ENCODE data around the gene KIAA1586. TPM values are rescaled to one million over a fixed set of nuclear protein-coding genes. Genes with fewer than 3 reads are reported as not detected.
A peak's percentile ranks its signal among the peaks of the same experiment; 100 is the strongest.
"Not testable (repeated sequence)": the region's sequence is repeated elsewhere in the genome, so short reads cannot be mapped to it uniquely, and the experiment has no call there.

Gene KIAA1586
- polyA plus RNA-seq (ENCODE audit: insufficient read length in 4 of 4), result 10 to 100 TPM; 21.7 to 24.7 (median 22.2) TPM

GRCh38 chr6:57046332-57047256 is at the start of gene KIAA1586:
TSS of gene KIAA1586 (plus strand) at chr6:57046693. CDS start at chr6:57046756, 63 bp downstream.
- peak; percentile 66 to 83 (median 74) for DNase-seq (ENCODE audit: low read depth in 4 of 4, low spot score in 2 of 4)

GRCh38 chr6:56999049-56999448 is 47.4 kb upstream of the KIAA1586 start:
- DNase-seq (ENCODE audit: low read depth in 4 of 4, low spot score in 2 of 4), result no peak

GRCh38 chr6:56999748-57000147 is 46.7 kb upstream of the KIAA1586 start:
- DNase-seq (ENCODE audit: low read depth in 4 of 4, low spot score in 2 of 4), result not testable (repeated sequence)

GRCh38 chr6:57002197-57002596 is 44.3 kb upstream of the KIAA1586 start:
- no peak for DNase-seq (ENCODE audit: low read depth in 4 of 4, low spot score in 2 of 4)

GRCh38 chr6:57004292-57004691 is 42.2 kb upstream of the KIAA1586 start:
- DNase-seq (ENCODE audit: low read depth in 4 of 4, low spot score in 2 of 4), result no peak

- no peak for DNase-seq (ENCODE audit: low read depth in 4 of 4, low spot score in 2 of 4)
These were observed 40.4 kb upstream of the KIAA1586 start for GRCh38 chr6:57006101-57006500.

- not testable (repeated sequence) for DNase-seq (ENCODE audit: low read depth in 4 of 4, low spot score in 2 of 4)
These were observed 38.4 kb upstream of the KIAA1586 start for GRCh38 chr6:57008069-57008468.

- DNase-seq (ENCODE audit: low read depth in 4 of 4, low spot score in 2 of 4), result no peak
These were observed 33.0 kb upstream of the KIAA1586 start for GRCh38 chr6:57013521-57013926.

- no peak for DNase-seq (ENCODE audit: low read depth in 4 of 4, low spot score in 2 of 4)
These were observed 29.4 kb upstream of the KIAA1586 start for GRCh38 chr6:57017069-57017468.

- no peak for DNase-seq (ENCODE audit: low read depth in 4 of 4, low spot score in 2 of 4)
These were observed 28.7 kb upstream of the KIAA1586 start for GRCh38 chr6:57017841-57018240.

GRCh38 chr6:57019434-57019833 is 27.1 kb upstream of the KIAA1586 start:
- DNase-seq (ENCODE audit: low read depth in 4 of 4, low spot score in 2 of 4), result no peak

GRCh38 chr6:57021086-57021720 is 25.3 kb upstream of the KIAA1586 start:
- DNase-seq (ENCODE audit: low read depth in 4 of 4, low spot score in 2 of 4), result peak in 1 of 4 donors; percentile 13

- DNase-seq (ENCODE audit: low read depth in 4 of 4, low spot score in 2 of 4), result no peak
These were observed 22.2 kb upstream of the KIAA1586 start for GRCh38 chr6:57024321-57024720.

GRCh38 chr6:57024775-57025174 is 21.7 kb upstream of the KIAA1586 start:
- no peak for DNase-seq (ENCODE audit: low read depth in 4 of 4, low spot score in 2 of 4)

GRCh38 chr6:57026001-57026400 is 20.5 kb upstream of the KIAA1586 start:
- no peak for DNase-seq (ENCODE audit: low read depth in 4 of 4, low spot score in 2 of 4)

- no peak for DNase-seq (ENCODE audit: low read depth in 4 of 4, low spot score in 2 of 4)
These were observed 19.2 kb upstream of the KIAA1586 start for GRCh38 chr6:57027301-57027700.

GRCh38 chr6:57029213-57029612 is 17.3 kb upstream of the KIAA1586 start:
- DNase-seq (ENCODE audit: low read depth in 4 of 4, low spot score in 2 of 4), result no peak

- DNase-seq (ENCODE audit: low read depth in 4 of 4, low spot score in 2 of 4), result no peak
These were observed 13.3 kb upstream of the KIAA1586 start for GRCh38 chr6:57033228-57033627.

- no peak for DNase-seq (ENCODE audit: low read depth in 4 of 4, low spot score in 2 of 4)
These were observed 10.9 kb upstream of the KIAA1586 start for GRCh38 chr6:57035549-57035948.

- no peak for DNase-seq (ENCODE audit: low read depth in 4 of 4, low spot score in 2 of 4)
These were observed 7.6 kb upstream of the KIAA1586 start for GRCh38 chr6:57038906-57039305.

- DNase-seq (ENCODE audit: low read depth in 4 of 4, low spot score in 2 of 4), result no peak
These were observed 6.5 kb upstream of the KIAA1586 start for GRCh38 chr6:57040011-57040410.

GRCh38 chr6:57044061-57044460 is 2.4 kb upstream of the KIAA1586 start:
- DNase-seq (ENCODE audit: low read depth in 4 of 4, low spot score in 2 of 4), result not testable (repeated sequence)
